Umbilical cord (tissue), 2 donors: ENCODE results near the gene AP4B1. TPM values are rescaled to one million over a fixed set of nuclear protein-coding genes. Genes with fewer than 3 reads are reported as not detected.

Experiments used
- DNase-seq: peaks from one replicate; pipeline ENCODE4 v3.0.0-alpha.2; 2015; ENCODE audit warnings: low spot score
- total RNA-seq: library from RNA; depleted of rRNA; stranded (reverse); fragments of >200 nt; gene quantifications from one replicate; pipeline ENCODE4 v1.2.3, GENCODE V29; 2014; ENCODE audit warnings: low replicate concordance; ENCODE audit not compliant: insufficient read depth

The AP4B1 gene
- total RNA-seq, 1 donor from 2014 or later: 25.8 TPM

GRCh38 chr1:113895098-113895497 lies 9.5 kb downstream of the AP4B1 start:
- no peak for DNase-seq

DNA sequence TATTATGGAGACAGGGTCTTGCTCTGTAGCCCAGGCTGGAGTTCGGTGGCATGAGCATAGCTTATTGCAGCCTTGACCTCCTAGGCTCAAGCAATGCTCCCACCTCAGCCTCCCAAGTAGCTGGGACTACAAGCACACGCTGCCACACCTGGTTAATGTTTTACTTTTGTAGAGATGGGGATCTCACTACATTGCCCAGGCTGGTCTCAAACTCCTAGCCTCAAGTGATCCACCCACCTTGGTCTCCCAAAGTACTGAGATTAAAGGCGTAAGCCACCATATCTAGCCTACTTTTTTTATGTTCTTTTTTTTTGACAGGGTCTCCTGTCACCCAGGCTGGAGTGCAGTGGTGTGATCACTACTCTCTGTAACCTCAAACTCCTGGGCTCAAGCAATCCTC lies 11.3 kb downstream of the AP4B1 start:
- no peak for DNase-seq

GRCh38 chr1:113891631-113892220 lies 12.9 kb downstream of the AP4B1 start:
- DNase-seq: no peak

GRCh38 chr1:113890816-113891215 lies 13.8 kb downstream of the AP4B1 start:
- DNase-seq: no peak

DNA sequence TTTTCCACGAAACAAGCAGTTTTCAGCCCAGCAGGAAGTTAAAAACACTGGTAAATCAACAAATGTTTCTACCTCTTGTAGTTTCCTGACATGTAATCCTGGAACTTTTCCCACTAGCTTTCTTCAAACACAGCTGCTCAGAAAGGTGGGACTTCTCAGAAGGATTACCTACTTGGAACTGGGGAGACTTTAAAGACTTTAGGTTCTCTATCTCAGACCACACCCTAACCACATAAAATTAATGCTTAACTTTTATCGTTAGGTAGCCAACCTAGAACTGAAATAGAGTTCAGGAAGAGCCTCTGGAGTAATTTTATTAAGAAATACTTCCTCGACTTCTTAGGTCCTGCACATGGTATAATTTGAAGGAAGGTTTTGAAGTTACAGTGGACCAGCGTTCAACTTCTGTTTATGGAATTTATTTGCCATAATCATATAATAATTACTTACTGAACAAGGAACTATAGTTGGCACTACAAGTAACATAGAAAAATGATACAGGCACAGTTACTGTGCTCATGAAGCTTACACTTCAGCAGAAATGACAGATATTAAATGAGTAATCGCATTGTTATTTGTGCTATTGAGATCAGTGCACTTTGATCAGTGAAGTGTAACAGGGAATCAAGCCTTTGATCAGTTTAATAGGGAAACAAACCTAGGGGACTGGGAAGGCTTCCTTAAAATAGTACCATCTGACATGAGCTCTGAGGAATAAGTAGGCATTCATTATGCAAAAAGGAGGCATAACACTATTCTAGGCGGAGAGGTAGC lies 17.0 kb downstream of the AP4B1 start, which contains the start of gene BCL2L15:
Gene BCL2L15, minus strand, starts transcription at position 180 of the 774 bp plus-strand sequence. CDS start 206 bp downstream, outside the sequence.
- DNase-seq: no peak

DNA sequence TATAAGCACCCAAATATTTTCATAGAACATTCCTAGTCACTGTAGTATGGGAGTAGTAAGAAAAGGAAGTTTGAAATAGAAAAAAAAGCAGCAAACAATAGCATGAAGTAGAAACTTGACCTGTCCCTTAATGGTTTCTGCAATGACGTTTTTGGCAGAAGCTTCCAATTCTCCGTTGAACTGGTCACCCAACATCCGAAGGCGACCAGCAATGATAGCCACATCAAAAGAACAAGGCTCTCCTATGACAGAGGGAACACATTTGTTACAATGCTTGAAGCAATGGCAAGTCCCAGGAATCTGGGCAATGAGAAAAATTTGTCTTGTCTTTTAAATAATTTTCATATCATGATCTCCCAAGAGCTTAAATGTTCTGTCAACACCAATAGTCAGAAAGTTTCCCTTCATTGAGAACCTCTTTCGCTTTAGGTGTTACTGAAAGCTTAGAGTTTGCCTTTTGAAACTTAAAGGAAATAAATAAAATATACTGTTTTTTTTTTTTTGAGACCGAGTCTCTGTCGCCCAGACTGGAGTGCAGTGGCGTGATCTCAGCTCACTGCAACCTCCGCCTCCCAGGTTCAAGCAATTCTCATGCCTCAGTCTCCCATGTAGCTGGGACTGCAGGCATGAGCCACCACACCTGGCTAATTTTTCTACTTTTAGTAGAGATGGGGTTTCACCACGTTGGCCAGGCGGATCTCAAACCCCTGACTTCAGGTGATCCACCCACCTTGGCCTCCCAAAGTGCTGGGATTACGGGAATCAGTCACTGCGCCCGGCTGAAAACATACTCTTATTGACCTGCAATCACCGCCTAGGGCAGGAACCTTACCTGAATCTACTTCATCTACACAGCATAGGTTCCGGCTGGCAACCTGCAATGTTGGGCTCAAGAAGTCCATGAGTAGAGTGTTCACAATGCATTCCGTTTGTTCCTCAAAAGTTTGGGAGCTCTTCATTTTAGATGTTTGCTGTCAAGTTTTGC lies 17.9 kb downstream of the AP4B1 start:
- no peak for DNase-seq

GRCh38 chr1:113881661-113882060 lies 22.9 kb downstream of the AP4B1 start:
- no peak for DNase-seq

DNA sequence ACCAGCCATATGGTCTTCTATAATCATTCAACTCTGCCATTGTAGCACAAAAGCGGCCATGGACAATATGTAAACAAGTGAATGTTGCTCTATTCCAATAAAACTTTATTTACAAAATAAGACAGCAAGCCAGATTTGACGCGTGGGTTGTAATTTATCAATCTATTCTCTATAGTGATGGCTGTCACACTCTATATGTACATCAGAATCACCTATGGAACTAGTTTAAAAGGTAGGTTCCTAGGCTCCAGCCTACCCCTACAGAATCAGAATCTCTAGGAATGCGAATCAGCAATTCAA lies 24.9 kb downstream of the AP4B1 start:
- no peak for DNase-seq

DNA sequence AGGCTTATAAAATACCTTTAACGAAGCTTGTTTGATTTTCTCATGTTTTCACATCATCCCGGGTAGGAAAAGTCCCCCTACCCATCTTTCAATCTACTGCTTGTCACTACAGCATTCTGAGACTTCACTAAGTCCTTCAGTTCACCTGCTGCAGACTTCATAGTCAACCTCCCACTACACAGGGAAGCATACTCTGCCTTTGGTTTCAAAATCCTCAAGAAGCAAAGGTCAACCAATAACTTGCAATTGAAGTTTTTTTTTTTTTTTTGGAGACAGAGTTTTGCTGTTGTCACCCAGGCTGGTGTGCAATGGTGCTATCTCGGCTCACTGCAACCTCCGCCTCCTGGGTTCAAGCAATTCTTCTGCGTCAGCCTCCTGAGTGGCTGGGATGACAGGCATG lies 28.4 kb downstream of the AP4B1 start:
- DNase-seq: no peak

DNA sequence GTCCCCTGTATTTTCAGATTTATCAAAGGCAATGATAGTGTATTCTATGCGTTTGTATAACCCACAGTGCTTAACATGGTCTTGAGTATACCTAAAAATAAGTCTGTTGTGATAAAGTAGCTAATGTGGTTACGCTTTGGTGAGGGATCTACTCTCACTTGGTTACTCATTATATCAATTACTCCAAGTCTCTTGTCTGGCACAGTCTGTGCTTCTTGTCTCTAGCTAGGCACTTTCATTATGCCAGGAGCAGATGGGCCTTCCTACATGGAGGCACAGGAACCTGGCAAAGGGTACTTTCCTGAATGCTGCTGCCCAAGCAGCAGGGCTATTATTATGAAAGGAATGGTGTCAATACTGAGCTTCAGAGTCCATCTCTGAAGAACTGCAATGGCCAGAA lies 28.9 kb downstream of the AP4B1 start:
- no peak for DNase-seq

DNA sequence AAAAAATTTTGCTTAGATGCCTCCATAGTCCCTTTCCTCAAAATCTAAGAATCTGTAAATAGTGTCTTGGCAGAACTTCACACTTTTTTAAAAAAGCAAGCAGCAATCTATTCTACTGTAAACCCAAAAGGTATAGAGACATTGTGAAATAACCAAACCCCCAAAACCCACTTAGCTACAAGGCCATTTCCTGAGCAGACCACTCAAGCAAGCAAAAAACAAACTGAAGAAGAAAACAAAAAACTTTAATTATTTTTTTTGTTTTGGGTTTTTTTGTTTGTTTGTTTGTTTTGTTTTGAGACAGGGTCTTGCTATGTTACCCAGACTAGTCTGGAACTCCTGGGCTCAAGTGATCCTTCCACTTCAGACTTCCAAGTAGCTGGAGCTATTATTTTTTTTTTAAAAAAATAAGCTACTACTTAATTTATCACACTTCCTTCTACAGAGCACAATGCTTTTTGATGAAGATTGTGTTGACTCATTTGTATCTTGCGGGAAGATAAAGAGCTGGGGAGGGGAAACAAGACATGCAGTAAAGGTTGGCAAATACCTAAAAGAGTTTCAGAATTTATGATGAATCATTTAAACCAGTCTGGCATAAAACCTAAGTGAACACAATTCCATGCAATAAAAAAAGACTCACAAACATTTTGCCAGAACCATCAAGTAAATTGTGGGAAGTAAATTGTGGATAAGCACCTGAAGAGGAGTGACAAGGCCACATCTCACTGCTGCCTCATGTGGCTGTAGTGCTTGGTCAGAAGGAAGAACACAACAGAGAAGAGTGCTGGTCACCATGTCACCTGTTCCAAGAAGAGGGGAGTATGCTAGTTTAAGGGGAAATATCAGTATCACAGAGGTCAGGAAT lies 30.4 kb downstream of the AP4B1 start:
- no peak for DNase-seq

- no peak for DNase-seq
Measured at GRCh38 chr1:113872219-113872935, 32.2 kb downstream of the AP4B1 start.

- DNase-seq: no peak
Measured at GRCh38 chr1:113871597-113872113, 32.9 kb downstream of the AP4B1 start, which contains the start of gene PTPN22. Gene PTPN22, minus strand, starts transcription at chr1:113871712.

DNA sequence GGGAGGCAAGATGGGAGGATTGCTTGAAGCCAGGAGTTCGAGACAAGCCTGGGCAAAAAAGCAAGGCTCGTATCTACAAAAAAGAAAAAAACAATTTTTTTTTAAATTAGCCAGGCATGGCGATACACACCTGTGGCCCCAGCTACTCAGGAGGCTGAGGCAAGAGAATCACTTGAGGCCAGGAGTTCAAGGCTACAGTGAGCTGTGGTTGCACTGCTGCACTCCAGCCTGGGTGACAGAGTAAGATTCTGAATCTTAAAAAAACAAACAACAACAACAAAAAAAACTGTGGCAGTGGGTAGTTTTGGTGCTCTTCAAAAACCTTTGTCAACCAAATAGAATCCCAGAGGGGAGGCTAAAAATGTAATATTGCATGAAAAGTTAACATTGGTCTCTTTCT lies 33.8 kb downstream of the AP4B1 start:
- no peak for DNase-seq

DNA sequence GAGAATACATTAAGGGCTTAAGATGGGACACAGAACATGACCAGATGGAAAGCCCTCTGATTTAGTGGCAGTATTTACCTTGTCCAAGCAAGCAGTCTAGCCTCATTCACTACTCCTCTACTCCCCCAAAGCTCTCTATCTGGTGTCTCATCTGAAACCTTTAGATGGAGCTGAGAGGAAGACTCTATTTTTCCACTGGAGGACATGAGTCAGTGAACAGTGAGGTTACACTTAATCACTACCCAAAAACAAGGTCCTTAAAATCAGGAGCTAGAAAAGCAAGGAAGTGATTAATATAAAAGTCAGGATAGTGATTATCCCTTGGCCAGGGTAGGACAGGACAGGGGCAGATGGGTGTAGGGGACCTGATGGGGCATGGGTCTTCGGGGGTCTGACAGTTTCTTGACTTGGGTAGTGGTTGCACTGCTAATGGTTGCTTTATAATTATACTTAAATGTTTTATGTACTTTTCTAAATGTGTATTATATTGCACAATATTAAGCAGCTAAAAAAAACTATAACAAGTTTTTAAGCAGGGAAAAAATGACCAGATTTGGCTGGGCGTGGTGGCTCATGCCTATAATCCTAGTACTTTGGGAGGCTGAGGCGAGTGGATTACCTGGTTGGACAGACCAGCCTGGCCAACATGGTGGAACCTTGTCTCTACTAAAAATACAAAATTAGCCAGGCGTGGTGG lies 36.1 kb downstream of the AP4B1 start:
- DNase-seq: no peak

DNA sequence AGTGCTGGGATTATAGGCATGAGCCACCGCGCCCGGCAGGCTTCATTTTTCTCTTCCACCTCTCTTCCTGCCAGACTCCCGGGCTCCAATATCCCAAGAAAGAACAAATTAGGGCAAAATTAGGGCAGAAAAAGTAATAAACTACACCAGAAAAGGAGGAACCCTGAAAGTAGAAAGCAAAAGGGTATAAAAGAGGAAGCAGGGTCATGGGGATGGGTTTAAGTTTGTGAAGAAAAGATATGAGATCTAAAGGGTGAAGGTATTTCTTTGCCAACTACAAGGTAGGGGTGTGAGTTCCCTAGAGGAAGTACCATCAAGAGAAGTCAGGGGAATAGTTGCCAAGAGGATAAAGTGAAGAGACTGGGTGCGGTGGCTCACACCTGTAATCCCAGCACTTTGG lies 43.0 kb downstream of the AP4B1 start:
- no peak for DNase-seq

DNA sequence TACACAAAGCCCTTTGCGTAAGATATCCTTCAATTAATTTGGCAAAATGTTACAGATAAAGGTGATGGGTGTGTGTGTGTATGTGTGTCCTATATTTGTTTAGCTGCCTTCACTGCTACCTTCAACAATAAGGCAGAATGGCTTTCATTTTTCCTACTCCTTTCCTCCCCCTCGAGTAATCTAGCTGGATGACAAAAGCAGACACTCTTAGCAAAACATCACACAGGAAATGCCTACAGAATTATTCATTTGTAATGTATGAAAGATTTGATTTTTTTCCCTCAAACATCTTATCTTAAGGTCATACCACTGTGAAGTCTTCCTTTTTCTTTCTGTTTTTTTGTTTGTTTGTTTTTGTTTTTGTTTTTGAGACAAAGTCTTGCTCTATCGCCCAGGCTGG lies 43.7 kb downstream of the AP4B1 start:
- DNase-seq: peak; percentile 17

DNA sequence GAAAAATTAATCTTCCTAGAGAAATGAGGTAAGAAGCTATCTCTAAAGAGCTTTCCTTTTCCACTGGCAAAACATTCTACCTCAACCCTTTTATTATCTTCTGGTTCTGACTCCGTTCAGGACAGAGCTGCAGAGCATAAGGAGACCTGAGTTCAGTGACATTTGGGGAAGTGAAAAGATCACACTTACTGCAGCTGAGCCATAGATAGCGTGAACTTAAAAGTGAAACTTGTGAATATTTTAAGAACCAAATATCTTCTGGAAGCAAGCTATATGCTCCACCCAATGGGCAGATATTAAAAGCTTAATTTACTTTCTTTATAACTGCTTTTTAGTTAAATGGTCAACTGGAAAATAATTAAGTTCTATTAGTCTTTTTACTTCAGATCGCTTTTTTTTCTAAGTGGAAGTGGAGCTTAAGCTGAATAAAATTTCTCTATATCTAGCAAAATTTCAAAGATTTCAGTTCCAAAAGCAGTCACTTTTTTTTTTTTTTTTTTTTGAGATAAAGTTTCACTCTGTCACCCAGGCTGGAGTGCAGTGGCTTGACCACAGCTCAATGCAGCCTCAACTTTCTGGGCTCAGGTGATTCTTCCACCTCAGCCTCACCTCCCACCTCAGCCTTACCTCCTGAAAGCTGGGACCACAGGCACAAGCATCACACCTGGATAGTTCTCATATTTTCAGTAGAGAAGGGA lies 45.0 kb downstream of the AP4B1 start:
- no peak for DNase-seq

DNA sequence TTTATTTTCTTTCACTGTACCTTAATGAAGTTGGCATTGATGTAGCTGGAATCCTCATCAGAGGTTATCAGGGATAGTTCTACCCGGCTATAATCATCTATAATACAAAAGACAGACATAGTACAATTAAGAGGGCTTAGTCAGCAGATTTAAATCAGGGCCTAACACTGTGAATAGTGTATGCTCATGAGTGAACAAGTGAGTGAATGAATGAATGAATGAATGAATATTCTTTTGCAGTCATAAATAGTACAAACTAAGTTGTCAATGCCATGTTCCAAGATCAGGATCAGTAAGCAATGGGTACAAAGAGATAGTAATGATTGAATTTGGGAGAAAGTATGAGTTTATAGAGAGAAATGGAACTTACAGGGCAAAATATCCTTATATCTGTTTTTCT lies 45.6 kb downstream of the AP4B1 start:
- no peak for DNase-seq
